ENCODE results near the gene EIF1AD. TPM values are rescaled to one million over a fixed set of nuclear protein-coding genes. Genes with fewer than 3 reads are reported as not detected.
A peak's percentile ranks its signal among the peaks of the same experiment; 100 is the strongest.

The EIF1AD gene
- total RNA-seq: 50.6 TPM

GRCh38 chr11:66001942-66002647 lies at the start of gene EIF1AD, which contains the start of gene BANF1:
EIF1AD (minus strand) TSS chr11:66002157; CDS start chr11:66000389, 1,768 bp downstream.
BANF1 (plus strand) TSS chr11:66002503; CDS start chr11:66003251, 748 bp downstream.
- intact Hi-C loops (cut with DNase I): loop anchor here (5.0 kb wide), 1 partner anchor 115 kb away; the partner anchor contains the start of gene FIBP

GRCh38 chr11:66051371-66051765 lies 49.4 kb upstream of the EIF1AD start:
- intact Hi-C loops (cut with DNase I): no loop called here
- DNase-seq (ENCODE audit: extremely low spot score in 2 of 2): no peak
- peak overlapping the region; percentile 59 to 100 for H3K4me3 ChIP-seq

More at GRCh38 chr11:66001942-66002647, at the start of gene EIF1AD, which contains the start of gene BANF1:
- DNase-seq (ENCODE audit: extremely low spot score in 2 of 2): peak; percentile 96 to 98
- H3K9me3 ChIP-seq: no peaks in the 10 kb centered on the region
- TF ChIP-seq POLR2A (IDR thresholded peaks at IDR 0.05) (peak in 1 of 2 donors; percentile 39), CTCF (IDR thresholded peaks at IDR 0.05) (no peak), POLR2AphosphoS5 (IDR thresholded peaks at IDR 0.05; ENCODE audit: insufficient read depth in 1 of 2, low read depth in 1 of 2) (peak; percentile 96 to 97)
- H3K27ac ChIP-seq: peak within 1 kb of the TSS; percentile 97
- H3K27me3 ChIP-seq: no peaks in the 10 kb centered on the region
- peak within 1 kb of the TSS; percentile 61 to 96 for H3K4me3 ChIP-seq
- peaks cover 36% of the 10 kb centered on the region for H3K4me1 ChIP-seq
- peaks cover 0 to 41% of the 10 kb centered on the region in 2 donors for H3K36me3 ChIP-seq

GRCh38 chr11:66050581-66051231 lies 48.7 kb upstream of the EIF1AD start:
- DNase-seq (ENCODE audit: extremely low spot score in 2 of 2): no peak
- intact Hi-C loops (cut with DNase I): no loop called here
- Histone ChIP-seq H3K4me3 (peak overlapping the region in 1 of 2 donors; percentile 59), H3K27me3 (no peaks in the 10 kb centered on the region), H3K9me3 (no peaks in the 10 kb centered on the region), H3K36me3 (peaks cover 0 to 11% of the 10 kb centered on the region in 2 donors), H3K27ac (no peak overlapping the region), H3K4me1 (peaks cover 31% of the 10 kb centered on the region)
- TF ChIP-seq CTCF (IDR thresholded peaks at IDR 0.05) (no peak), POLR2A (IDR thresholded peaks at IDR 0.05) (no peak), POLR2AphosphoS5 (IDR thresholded peaks at IDR 0.05; ENCODE audit: insufficient read depth in 1 of 2, low read depth in 1 of 2) (no peak)

More at GRCh38 chr11:66051371-66051765, 49.4 kb upstream of the EIF1AD start:
- Histone ChIP-seq H3K27me3 (no peaks in the 10 kb centered on the region), H3K9me3 (no peaks in the 10 kb centered on the region), H3K27ac (peak overlapping the region; percentile 90), H3K4me1 (peaks cover 31% of the 10 kb centered on the region), H3K36me3 (peaks cover 0 to 18% of the 10 kb centered on the region in 2 donors)
- no peak for TF ChIP-seq POLR2AphosphoS5 (IDR thresholded peaks at IDR 0.05; ENCODE audit: insufficient read depth in 1 of 2, low read depth in 1 of 2)
- TF ChIP-seq CTCF (IDR thresholded peaks at IDR 0.05): no peak
- no peak for TF ChIP-seq POLR2A (IDR thresholded peaks at IDR 0.05)

GRCh38 chr11:66048547-66049323 lies 46.8 kb upstream of the EIF1AD start, which contains the start of gene GAL3ST3:
GAL3ST3 (minus strand) TSS chr11:66049161; CDS start chr11:66045415, 3,746 bp downstream.
- TF ChIP-seq CTCF (IDR thresholded peaks at IDR 0.05): no peak
- TF ChIP-seq POLR2AphosphoS5 (IDR thresholded peaks at IDR 0.05; ENCODE audit: insufficient read depth in 1 of 2, low read depth in 1 of 2): no peak
- no peak for TF ChIP-seq POLR2A (IDR thresholded peaks at IDR 0.05)
- DNase-seq (ENCODE audit: extremely low spot score in 2 of 2): no peak
- H3K27me3 ChIP-seq: no peaks in the 10 kb centered on the region
- peak within 1 kb of the TSS; percentile 6 to 23 for H3K4me3 ChIP-seq
- intact Hi-C loops (cut with DNase I): no loop called here
- no peak within 1 kb of the TSS for H3K27ac ChIP-seq
- no peaks in the 10 kb centered on the region for H3K36me3 ChIP-seq
- H3K9me3 ChIP-seq: no peaks in the 10 kb centered on the region
- H3K4me1 ChIP-seq: peaks cover 29% of the 10 kb centered on the region

All from vagina (tissue), 2 donors.